ENCODE measurements around the gene PPIG.

PPIG gene

DNA sequence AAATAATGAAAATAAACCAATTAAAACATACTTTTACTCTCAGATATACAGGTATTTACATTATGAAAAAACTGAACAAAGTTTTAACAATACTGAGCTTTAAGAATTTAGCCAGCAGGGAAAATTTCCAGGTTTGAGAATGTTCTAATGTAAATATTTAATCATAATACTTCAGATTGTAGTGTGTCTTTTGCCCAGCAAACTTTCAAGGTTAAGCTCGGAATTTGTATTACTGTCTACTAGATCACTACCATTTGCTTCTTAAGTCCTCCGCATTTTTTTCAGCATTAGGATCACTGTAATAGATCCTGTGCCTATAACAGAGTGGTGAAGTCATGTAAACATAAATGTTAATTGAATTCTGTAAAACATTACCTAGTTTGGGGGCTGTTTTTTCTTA is 57.3 kb downstream of the PPIG start:
- DNase-seq (ENCODE audit: low spot score): no peak
- ChIA-PET CTCF (interaction anchor here (0.5 kb wide), 1 partner anchor 10 kb away, joined by 3 read pairs; no protein-coding TSS in a partner anchor), POLR2A (ENCODE audit: low non-redundant PET) (no interaction called here)
- no peak overlapping the region for H3K27ac ChIP-seq
- TF ChIP-seq, protein P1, sequence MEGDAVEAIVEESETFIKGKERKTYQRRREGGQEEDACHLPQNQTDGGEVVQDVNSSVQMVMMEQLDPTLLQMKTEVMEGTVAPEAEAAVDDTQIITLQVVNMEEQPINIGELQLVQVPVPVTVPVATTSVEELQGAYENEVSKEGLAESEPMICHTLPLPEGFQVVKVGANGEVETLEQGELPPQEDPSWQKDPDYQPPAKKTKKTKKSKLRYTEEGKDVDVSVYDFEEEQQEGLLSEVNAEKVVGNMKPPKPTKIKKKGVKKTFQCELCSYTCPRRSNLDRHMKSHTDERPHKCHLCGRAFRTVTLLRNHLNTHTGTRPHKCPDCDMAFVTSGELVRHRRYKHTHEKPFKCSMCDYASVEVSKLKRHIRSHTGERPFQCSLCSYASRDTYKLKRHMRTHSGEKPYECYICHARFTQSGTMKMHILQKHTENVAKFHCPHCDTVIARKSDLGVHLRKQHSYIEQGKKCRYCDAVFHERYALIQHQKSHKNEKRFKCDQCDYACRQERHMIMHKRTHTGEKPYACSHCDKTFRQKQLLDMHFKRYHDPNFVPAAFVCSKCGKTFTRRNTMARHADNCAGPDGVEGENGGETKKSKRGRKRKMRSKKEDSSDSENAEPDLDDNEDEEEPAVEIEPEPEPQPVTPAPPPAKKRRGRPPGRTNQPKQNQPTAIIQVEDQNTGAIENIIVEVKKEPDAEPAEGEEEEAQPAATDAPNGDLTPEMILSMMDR (conservative IDR thresholded peaks at IDR 0.05; ENCODE audit: low read depth): no peak

DNA sequence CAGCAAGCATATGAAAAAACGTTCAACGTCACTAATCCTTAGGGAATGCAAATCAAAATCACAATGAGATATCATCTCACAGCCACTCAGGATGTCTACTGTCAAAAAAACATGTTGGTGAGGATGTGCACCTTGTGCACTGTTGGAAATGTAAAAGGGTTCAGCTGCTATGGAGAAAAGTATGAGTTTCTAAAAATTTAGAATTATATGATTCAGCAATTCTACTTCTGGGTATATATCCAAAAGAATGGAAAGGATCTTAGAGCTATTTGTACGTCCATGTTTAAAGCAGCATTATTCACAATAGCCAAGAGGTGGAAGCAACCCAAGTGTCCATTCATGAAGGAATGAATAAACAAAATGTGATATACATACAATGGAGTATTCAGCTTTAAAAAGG is 60.0 kb downstream of the PPIG start:
- TF ChIP-seq, protein P1 (conservative IDR thresholded peaks at IDR 0.05; ENCODE audit: low read depth): no peak
- ChIA-PET POLR2A (ENCODE audit: low non-redundant PET) (no interaction called here), CTCF (interaction anchor here (0.5 kb wide), 1 partner anchor 46 kb away, joined by 3 read pairs; no protein-coding TSS in a partner anchor)
- DNase-seq (ENCODE audit: low spot score): no peak
- H3K27ac ChIP-seq: no peak overlapping the region

DNA sequence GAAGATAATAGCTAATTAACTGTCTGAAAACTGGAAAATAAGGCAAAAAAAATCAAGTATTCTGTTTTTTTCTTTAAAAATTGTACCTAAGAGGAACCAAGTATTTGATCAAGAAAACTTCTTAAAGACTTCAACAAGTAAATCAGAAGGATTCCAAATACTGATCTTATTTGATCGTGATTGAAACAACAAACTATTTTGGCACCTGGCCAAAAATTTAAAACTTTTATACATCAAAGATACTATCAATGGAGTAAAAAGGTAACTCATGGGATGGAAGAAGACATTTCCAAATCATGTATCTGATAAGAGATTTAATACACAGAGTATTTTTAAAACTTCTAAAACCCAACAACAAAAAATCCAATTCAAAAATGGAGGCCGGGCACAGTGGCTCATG is 63.3 kb downstream of the PPIG start:
- CTCF ChIA-PET: no interaction called here
- TF ChIP-seq, protein P1 (conservative IDR thresholded peaks at IDR 0.05; ENCODE audit: low read depth): no peak

DNA sequence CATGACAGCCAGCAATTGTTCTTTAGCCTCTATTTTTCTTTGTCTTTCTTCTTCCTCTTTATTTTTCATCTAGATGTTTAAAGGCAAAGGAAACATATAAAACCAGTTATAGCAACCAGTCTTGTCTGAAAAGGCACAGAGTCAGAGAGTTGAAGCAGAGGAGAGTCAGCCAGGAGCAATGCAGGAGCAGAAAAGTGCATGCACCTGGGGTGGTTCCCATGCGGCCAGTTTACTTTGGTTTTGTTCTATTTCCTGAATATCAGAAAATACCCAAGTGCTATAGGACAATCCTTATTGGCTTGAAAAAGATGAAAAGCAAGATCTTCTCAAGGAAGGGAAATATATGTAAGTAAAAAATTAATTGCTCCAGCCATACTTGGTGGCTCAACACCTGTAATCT is 65.1 kb downstream of the PPIG start:
- no peak for DNase-seq (ENCODE audit: low spot score)
- ChIA-PET CTCF (interaction anchor here (0.6 kb wide), 1 partner anchor 328 kb away, joined by 4 read pairs; no protein-coding TSS in a partner anchor), POLR2A (ENCODE audit: low non-redundant PET) (no interaction called here)
- H3K27ac ChIP-seq: no peak overlapping the region
- TF ChIP-seq, protein P1 (conservative IDR thresholded peaks at IDR 0.05; ENCODE audit: low read depth): no peak

More for the DNA sequence above, 63.3 kb downstream of the PPIG start:
- no peak for DNase-seq (ENCODE audit: low spot score)
- no peak overlapping the region for H3K27ac ChIP-seq
- POLR2A ChIA-PET (ENCODE audit: low non-redundant PET): no interaction called here

DNA sequence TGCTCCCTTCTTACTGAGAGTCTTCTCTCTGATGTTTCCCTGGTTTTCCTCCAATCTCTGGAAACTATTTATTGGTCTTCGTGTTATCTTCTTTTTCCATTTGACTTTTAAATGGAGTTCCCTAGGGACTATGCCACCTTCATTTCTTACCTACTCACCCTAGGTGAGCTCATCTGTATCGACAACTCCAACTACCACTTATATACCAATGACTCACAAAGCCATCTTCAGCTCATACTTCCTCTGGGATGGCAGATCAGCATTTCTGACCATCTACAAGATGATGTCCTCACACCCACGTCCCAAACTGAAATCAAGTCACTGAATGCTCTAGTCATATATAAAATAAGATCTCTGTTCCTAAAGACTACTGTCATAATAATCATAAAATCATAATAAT is 69.5 kb downstream of the PPIG start:
- H3K27ac ChIP-seq: no peak overlapping the region
- POLR2A ChIA-PET (ENCODE audit: low non-redundant PET): no interaction called here
- CTCF ChIA-PET: interaction anchor here (1.1 kb wide), 1 partner anchor 80 kb away, joined by 7 read pairs; the partner anchor contains the start of gene KLHL23
- DNase-seq (ENCODE audit: low spot score): no peak
- TF ChIP-seq, protein P1 (conservative IDR thresholded peaks at IDR 0.05; ENCODE audit: low read depth): no peak

DNA sequence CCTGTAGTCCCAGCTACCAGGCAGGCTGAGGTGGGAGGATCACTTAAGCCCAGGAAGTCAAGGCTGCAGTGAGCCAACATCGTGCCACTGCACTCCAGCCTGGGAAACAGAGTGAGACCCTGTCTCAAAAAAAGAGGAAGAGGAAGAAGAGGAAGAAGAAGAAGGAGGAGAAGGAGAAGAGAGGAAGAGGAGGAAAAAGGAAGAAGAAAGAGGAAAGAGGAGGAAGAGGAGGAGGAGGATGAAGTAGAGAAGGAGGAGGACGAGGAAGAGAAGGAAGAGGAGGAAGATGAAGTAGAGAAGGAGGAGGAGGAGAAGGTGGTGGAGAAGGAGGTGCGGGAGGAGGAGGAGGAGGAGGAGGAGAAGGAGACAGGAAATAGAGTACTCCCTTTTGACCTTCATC is 72.0 kb downstream of the PPIG start:
- DNase-seq (ENCODE audit: low spot score): no peak
- H3K27ac ChIP-seq: no peak overlapping the region
- TF ChIP-seq, protein P1 (conservative IDR thresholded peaks at IDR 0.05; ENCODE audit: low read depth): no peak
- POLR2A ChIA-PET (ENCODE audit: low non-redundant PET): no interaction called here
- CTCF ChIA-PET: interaction anchor here (0.6 kb wide), 1 partner anchor 133 kb away, joined by 3 read pairs; no protein-coding TSS in a partner anchor
